ENCODE data around the gene TRIM41. TPM values are rescaled to one million over a fixed set of nuclear protein-coding genes. Genes with fewer than 3 reads are reported as not detected.
A peak's percentile ranks its signal among the peaks of the same experiment; 100 is the strongest.

Gene TRIM41
- total and polyA plus RNA-seq, 2 of the 13 experiments (the other 11 are each of a cell fraction or from before 2014, with no cell fraction given), result 10.2 to 16.7 TPM

DNA sequence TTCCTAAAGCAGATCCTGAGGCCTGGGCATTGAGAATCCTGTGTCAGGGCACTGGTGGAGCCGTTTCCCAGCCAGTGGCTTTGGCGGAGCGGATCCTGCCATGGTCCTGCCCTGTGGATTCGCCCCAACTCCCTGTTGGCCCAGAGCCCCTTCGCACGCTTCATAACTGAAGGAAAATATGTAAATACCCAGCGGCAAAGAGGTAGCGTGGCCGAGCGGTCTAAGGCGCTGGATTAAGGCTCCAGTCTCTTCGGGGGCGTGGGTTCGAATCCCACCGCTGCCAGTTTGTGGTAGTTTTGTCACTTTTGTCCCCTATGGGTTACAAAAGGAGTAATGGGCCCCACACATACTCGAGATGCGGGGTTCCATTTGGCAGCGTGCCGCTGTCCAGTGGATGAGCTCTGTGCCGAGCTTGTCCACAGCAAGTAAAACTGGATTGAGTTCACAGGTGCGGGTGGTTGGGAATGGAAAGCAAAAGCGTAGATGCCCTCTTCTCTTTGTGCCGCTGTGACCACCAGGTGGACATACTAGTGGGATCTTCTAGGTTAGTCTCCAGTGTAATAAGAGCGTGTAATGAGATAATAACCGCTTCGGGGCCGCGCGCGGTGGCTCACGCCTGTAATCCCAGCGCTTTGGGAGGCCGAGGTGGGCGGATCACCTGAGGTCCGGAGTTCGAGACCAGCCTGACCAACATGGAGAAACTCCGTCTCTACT is 35.4 kb upstream of the TRIM41 start (continued):
- TF ChIP-seq, protein P1, sequence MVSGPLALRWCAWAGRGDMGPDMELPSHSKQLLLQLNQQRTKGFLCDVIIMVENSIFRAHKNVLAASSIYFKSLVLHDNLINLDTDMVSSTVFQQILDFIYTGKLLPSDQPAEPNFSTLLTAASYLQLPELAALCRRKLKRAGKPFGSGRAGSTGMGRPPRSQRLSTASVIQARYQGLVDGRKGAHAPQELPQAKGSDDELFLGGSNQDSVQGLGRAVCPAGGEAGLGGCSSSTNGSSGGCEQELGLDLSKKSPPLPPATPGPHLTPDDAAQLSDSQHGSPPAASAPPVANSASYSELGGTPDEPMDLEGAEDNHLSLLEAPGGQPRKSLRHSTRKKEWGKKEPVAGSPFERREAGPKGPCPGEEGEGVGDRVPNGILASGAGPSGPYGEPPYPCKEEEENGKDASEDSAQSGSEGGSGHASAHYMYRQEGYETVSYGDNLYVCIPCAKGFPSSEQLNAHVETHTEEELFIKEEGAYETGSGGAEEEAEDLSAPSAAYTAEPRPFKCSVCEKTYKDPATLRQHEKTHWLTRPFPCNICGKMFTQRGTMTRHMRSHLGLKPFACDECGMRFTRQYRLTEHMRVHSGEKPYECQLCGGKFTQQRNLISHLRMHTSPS (CRISPR knock-in tag; IDR thresholded peaks at IDR 0.05; ENCODE audit: low read depth), result 0 out of 2 replicates have a peak, but pooled peaks have one; percentile 31
- TF ChIP-seq HDAC2 (CRISPR knock-in tag; IDR thresholded peaks at IDR 0.05) (peak; percentile 50), HOXD1 (CRISPR knock-in tag; IDR thresholded peaks at IDR 0.05) (no peak), MXD4 (CRISPR knock-in tag; IDR thresholded peaks at IDR 0.05) (0 out of 2 replicates have a peak, but pooled peaks have one; percentile 14), CREB1 (IDR thresholded peaks at IDR 0.05) (no peak), CREB1 (CRISPR knock-in tag; IDR thresholded peaks at IDR 0.05) (peak; percentile 68; the same call in 1 of the 2 replicates), ZNF274 (CRISPR knock-in tag; IDR thresholded peaks at IDR 0.05) (peak; percentile 55; the same call in 1 of the 2 replicates), PCBP2 (optimal IDR thresholded peaks at IDR 0.05; ENCODE audit: low read depth, low read length, poor library complexity, severe bottlenecking) (no peak), CREM (IDR thresholded peaks at IDR 0.05) (0 out of 2 replicates have a peak, but pooled peaks have one; percentile 24), CREM (CRISPR knock-in tag; IDR thresholded peaks at IDR 0.05) (no peak), ZFP1 (CRISPR knock-in tag; IDR thresholded peaks at IDR 0.05) (peak; percentile 55; the same call in 1 of the 2 replicates), MYC (CRISPR knock-in tag; IDR thresholded peaks at IDR 0.05; ENCODE audit: borderline replicate concordance) (peak; percentile 69; the same call in 1 of the 2 replicates), YEATS4 (CRISPR knock-in tag; IDR thresholded peaks at IDR 0.05; ENCODE audit: borderline replicate concordance) (peak; percentile 49; the same call in 1 of the 2 replicates), IKZF5 (CRISPR knock-in tag; IDR thresholded peaks at IDR 0.05) (peak; percentile 69), ZNF124 (CRISPR knock-in tag; IDR thresholded peaks at IDR 0.05) (peak; percentile 84; the same call in 1 of the 2 replicates), ATF6 (CRISPR knock-in tag; conservative IDR thresholded peaks at IDR 0.05) (no peak), IKZF1 (IDR thresholded peaks at IDR 0.05) (no peak), RNF2 (conservative IDR thresholded peaks at IDR 0.05; ENCODE audit: low read depth) (no peak), CCAR2 (optimal IDR thresholded peaks at IDR 0.05; ENCODE audit: low read depth, low read length) (no peak), MIXL1 (CRISPR knock-in tag; IDR thresholded peaks at IDR 0.05) (peak; percentile 18; the same call in 1 of the 2 replicates), ZNF572 (CRISPR knock-in tag; IDR thresholded peaks at IDR 0.05) (no peak; the same call in 1 of the 2 replicates)
- TF ChIP-seq, protein P2, sequence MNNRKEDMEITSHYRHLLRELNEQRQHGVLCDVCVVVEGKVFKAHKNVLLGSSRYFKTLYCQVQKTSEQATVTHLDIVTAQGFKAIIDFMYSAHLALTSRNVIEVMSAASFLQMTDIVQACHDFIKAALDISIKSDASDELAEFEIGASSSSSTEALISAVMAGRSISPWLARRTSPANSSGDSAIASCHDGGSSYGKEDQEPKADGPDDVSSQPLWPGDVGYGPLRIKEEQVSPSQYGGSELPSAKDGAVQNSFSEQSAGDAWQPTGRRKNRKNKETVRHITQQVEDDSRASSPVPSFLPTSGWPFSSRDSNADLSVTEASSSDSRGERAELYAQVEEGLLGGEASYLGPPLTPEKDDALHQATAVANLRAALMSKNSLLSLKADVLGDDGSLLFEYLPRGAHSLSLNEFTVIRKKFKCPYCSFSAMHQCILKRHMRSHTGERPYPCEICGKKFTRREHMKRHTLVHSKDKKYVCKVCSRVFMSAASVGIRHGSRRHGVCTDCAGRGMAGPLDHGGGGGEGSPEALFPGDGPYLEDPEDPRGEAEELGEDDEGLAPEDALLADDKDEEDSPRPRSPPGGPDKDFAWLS (CRISPR knock-in tag; IDR thresholded peaks at IDR 0.05; ENCODE audit: borderline replicate concordance), result no peak
- TF ChIP-seq, protein P3, sequence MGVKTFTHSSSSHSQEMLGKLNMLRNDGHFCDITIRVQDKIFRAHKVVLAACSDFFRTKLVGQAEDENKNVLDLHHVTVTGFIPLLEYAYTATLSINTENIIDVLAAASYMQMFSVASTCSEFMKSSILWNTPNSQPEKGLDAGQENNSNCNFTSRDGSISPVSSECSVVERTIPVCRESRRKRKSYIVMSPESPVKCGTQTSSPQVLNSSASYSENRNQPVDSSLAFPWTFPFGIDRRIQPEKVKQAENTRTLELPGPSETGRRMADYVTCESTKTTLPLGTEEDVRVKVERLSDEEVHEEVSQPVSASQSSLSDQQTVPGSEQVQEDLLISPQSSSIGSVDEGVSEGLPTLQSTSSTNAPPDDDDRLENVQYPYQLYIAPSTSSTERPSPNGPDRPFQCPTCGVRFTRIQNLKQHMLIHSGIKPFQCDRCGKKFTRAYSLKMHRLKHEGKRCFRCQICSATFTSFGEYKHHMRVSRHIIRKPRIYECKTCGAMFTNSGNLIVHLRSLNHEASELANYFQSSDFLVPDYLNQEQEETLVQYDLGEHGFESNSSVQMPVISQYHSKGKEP (CRISPR knock-in tag; IDR thresholded peaks at IDR 0.05), result 0 out of 2 replicates have a peak, but pooled peaks have one; percentile 45
